Measurements from ENCODE around the gene CEP192. TPM values are rescaled to one million over a fixed set of nuclear protein-coding genes. Genes with fewer than 3 reads are reported as not detected.
"Not testable (repeated sequence)": the region's sequence is repeated elsewhere in the genome, so short reads cannot be mapped to it uniquely, and the experiment has no call there.

CEP192 gene
- polyA plus RNA-seq, 3 donors, result 3.0 to 29.6 (median 3.7) TPM

GRCh38 chr18:12976305-12976704 is 14.9 kb upstream of the CEP192 start:
- no peak overlapping the region for H3K4me3 Mint-ChIP-seq
- no peak overlapping the region for H3K27ac Mint-ChIP-seq
- Histone ChIP-seq H3K27me3 (ENCODE audit: control insufficient read depth in 2 of 2, insufficient read depth in 2 of 2, low read length in 2 of 2) (no peaks in the 10 kb centered on the region), H3K4me2 (replicated peaks; ENCODE audit: extremely low read depth, low read length, poor library complexity, severe bottlenecking) (no peak overlapping the region), H4K20me1 (ENCODE audit: insufficient read depth, low read length) (no peaks in the 10 kb centered on the region), H3K4me3 (replicated peaks in 1 of 3; ENCODE audit: low read depth in 2 of 3, low read length in 3 of 3) (no peak overlapping the region), H3K9ac (ENCODE audit: insufficient read depth, low read length, poor library complexity, severe bottlenecking) (no peak overlapping the region), H3K79me2 (ENCODE audit: insufficient read depth, low read length) (no peaks in the 10 kb centered on the region), H3K4me1 (ENCODE audit: control insufficient read depth in 1 of 2, insufficient read depth in 2 of 2, low read length in 2 of 2) (no peaks in the 10 kb centered on the region), H3K36me3 (replicated peaks in 1 of 2; ENCODE audit: control insufficient read depth in 1 of 2, insufficient read depth in 2 of 2, low read length in 2 of 2) (peaks cover 53 to 72% of the 10 kb centered on the region in 2 donors), H3K27ac (ENCODE audit: low read depth in 1 of 2, low read length in 2 of 2) (no peak overlapping the region), H2AFZ (ENCODE audit: insufficient read depth, low read depth, low read length, poor library complexity, severe bottlenecking) (no peak overlapping the region), H3K9me3 (replicated peaks in 1 of 2; ENCODE audit: control insufficient read depth in 1 of 2, insufficient read depth in 1 of 2, low read length in 2 of 2) (no peaks in the 10 kb centered on the region)
- H3K36me3 Mint-ChIP-seq, result peaks cover 45 to 61% of the 10 kb centered on the region in 2 donors
- intact Hi-C loops (cut with micrococcal nuclease), result no loop called here
- no peak for DNase-seq
- H3K9me3 Mint-ChIP-seq, result no peaks in the 10 kb centered on the region
- peaks cover 7% of the 10 kb centered on the region for H3K4me1 Mint-ChIP-seq
- H3K27me3 Mint-ChIP-seq (ENCODE audit: low read depth in 3 of 3), result no peaks in the 10 kb centered on the region
- TF ChIP-seq, protein P1, sequence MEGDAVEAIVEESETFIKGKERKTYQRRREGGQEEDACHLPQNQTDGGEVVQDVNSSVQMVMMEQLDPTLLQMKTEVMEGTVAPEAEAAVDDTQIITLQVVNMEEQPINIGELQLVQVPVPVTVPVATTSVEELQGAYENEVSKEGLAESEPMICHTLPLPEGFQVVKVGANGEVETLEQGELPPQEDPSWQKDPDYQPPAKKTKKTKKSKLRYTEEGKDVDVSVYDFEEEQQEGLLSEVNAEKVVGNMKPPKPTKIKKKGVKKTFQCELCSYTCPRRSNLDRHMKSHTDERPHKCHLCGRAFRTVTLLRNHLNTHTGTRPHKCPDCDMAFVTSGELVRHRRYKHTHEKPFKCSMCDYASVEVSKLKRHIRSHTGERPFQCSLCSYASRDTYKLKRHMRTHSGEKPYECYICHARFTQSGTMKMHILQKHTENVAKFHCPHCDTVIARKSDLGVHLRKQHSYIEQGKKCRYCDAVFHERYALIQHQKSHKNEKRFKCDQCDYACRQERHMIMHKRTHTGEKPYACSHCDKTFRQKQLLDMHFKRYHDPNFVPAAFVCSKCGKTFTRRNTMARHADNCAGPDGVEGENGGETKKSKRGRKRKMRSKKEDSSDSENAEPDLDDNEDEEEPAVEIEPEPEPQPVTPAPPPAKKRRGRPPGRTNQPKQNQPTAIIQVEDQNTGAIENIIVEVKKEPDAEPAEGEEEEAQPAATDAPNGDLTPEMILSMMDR (IDR thresholded peaks at IDR 0.05), result no peak
- WGBS (ENCODE audit: insufficient coverage), result 90% methylated on average over 12 of the region's 12 CpGs

GRCh38 chr18:12980065-12980464 is 11.1 kb upstream of the CEP192 start:
- H3K27me3 ChIP-seq (ENCODE audit: control insufficient read depth in 2 of 2, insufficient read depth in 2 of 2, low read length in 2 of 2); H3K4me1 Mint-ChIP-seq; H3K9ac ChIP-seq (ENCODE audit: insufficient read depth, low read length, poor library complexity, severe bottlenecking); H3K4me3 ChIP-seq (replicated peaks in 1 of 3; ENCODE audit: low read depth in 2 of 3, low read length in 3 of 3); DNase-seq; intact Hi-C loops (cut with micrococcal nuclease); H3K27ac ChIP-seq (ENCODE audit: low read depth in 1 of 2, low read length in 2 of 2); H3K27me3 Mint-ChIP-seq (ENCODE audit: low read depth in 3 of 3); H3K4me3 Mint-ChIP-seq; H3K79me2 ChIP-seq (ENCODE audit: insufficient read depth, low read length); H3K9me3 Mint-ChIP-seq; H3K9me3 ChIP-seq (replicated peaks in 1 of 2; ENCODE audit: control insufficient read depth in 1 of 2, insufficient read depth in 1 of 2, low read length in 2 of 2); H3K4me1 ChIP-seq (ENCODE audit: control insufficient read depth in 1 of 2, insufficient read depth in 2 of 2, low read length in 2 of 2); H2AFZ ChIP-seq (ENCODE audit: insufficient read depth, low read depth, low read length, poor library complexity, severe bottlenecking); H3K27ac Mint-ChIP-seq; H3K4me2 ChIP-seq (replicated peaks; ENCODE audit: extremely low read depth, low read length, poor library complexity, severe bottlenecking); H4K20me1 ChIP-seq (ENCODE audit: insufficient read depth, low read length): not testable (repeated sequence)
- H3K36me3 Mint-ChIP-seq, result peaks cover 44 to 57% of the 10 kb centered on the region in 2 donors
- no CpG with 5 or more reads among the region's 34 CpGs for WGBS (ENCODE audit: insufficient coverage)
- H3K36me3 ChIP-seq (replicated peaks in 1 of 2; ENCODE audit: control insufficient read depth in 1 of 2, insufficient read depth in 2 of 2, low read length in 2 of 2), result peaks cover 40 to 62% of the 10 kb centered on the region in 2 donors
